ENCODE data around the gene DIS3L2. TPM values are rescaled to one million over a fixed set of nuclear protein-coding genes. Genes with fewer than 3 reads are reported as not detected.

The DIS3L2 gene
- total RNA-seq, 4 donors from 2014 or later, result 10.3 to 63.9 (median 29.7) TPM

DNA sequence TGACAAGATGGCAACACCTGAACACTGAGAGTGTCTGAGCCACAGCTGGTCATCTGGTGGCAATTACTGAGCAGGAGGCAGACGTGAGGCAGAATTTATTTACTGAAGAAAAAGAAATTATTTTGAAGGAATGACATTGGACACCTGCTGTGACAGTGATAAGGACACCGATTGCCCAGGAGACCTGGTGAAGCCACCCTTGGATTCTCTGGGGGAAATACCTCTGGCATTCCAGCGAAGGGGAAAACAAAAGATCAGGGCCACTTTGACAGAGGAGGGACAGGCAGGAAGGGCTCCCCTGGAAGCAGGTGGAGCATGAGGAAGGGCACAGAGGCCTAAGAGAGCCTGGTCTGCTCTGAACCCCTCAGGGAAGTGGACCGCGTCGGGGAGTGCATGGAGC is 331.7 kb downstream of the DIS3L2 start:
- intact Hi-C loops (cut with DNase I; ENCODE audit: low total_unique reads), result no loop called here
- no peak for TF ChIP-seq POLR2A (IDR thresholded peaks at IDR 0.05)
- TF ChIP-seq, protein P1, sequence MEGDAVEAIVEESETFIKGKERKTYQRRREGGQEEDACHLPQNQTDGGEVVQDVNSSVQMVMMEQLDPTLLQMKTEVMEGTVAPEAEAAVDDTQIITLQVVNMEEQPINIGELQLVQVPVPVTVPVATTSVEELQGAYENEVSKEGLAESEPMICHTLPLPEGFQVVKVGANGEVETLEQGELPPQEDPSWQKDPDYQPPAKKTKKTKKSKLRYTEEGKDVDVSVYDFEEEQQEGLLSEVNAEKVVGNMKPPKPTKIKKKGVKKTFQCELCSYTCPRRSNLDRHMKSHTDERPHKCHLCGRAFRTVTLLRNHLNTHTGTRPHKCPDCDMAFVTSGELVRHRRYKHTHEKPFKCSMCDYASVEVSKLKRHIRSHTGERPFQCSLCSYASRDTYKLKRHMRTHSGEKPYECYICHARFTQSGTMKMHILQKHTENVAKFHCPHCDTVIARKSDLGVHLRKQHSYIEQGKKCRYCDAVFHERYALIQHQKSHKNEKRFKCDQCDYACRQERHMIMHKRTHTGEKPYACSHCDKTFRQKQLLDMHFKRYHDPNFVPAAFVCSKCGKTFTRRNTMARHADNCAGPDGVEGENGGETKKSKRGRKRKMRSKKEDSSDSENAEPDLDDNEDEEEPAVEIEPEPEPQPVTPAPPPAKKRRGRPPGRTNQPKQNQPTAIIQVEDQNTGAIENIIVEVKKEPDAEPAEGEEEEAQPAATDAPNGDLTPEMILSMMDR (IDR thresholded peaks at IDR 0.05), result no peak

DNA sequence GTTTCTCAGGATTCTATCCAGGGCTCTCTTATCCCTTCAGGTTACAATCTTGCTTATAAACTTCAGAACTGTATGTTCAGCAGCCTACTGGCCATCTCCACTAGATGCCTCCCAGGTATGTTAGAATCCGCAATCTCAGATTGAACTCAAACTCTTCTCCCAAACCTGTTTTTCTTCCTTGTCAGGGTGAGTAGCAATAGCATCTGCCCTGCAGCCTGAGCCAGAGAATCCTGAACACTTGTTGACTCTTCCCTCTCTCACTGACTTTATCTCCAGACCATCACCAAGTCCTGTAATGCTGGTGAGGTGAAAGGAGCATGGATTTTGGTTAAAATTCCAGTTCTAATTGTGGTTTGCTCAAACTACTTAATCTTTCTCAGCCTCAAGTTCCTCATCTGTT is 334.5 kb downstream of the DIS3L2 start:
- intact Hi-C loops (cut with DNase I; ENCODE audit: low total_unique reads), result no loop called here
- Histone ChIP-seq H3K4me1 (no peaks in the 10 kb centered on the region), H3K27ac (no peak overlapping the region), H3K27me3 (no peaks in the 10 kb centered on the region), H3K9me3 (no peaks in the 10 kb centered on the region), H3K4me3 (no peak overlapping the region), H3K36me3 (no peaks in the 10 kb centered on the region)
- TF ChIP-seq POLR2A (IDR thresholded peaks at IDR 0.05), result no peak
- TF ChIP-seq, protein P1 (IDR thresholded peaks at IDR 0.05), result no peak
- DNase-seq, result no peak

More for the DNA sequence above, 331.7 kb downstream of the DIS3L2 start:
- DNase-seq, result no peak
- H3K36me3 ChIP-seq, result no peaks in the 10 kb centered on the region
- H3K9me3 ChIP-seq, result no peaks in the 10 kb centered on the region
- no peaks in the 10 kb centered on the region for H3K27me3 ChIP-seq
- no peaks in the 10 kb centered on the region for H3K4me1 ChIP-seq
- no peak overlapping the region for H3K4me3 ChIP-seq
- no peak overlapping the region for H3K27ac ChIP-seq

DNA sequence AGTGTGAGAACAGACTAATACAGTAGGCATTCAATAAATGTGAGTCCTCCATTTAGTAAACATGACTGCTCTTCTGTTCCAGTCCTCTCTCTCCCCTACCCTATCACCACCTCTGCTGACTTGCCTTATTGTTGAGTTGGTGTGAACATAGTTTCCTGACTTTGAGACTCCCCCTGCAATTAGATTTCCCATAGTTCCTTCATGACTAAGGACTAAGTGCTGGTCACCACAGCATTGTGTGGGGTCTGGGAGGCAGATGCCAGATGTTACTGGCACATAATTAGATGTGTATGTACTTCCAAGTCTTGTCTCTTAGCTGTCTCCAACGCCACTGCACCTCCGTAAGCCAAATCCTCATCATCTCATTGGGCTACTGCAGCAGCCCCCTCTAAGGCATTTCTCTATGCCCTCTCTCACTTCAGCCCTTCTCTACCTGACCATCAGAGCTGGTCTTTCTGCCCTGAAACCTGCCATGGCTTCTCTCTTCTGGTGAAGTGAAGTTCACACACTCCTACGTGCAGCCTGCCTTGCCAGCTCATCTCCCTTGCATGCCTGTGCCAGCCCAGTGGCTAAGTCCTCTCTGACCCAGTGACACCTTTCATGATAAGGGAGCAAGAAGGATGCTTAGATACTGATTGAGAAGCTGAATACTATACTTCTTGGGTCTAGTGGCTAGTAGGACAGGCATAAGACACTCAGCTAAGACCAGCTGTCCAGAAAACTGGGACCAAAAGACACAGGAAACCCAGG is 335.4 kb downstream of the DIS3L2 start:
- Histone ChIP-seq H3K27ac (no peak overlapping the region), H3K4me1 (no peaks in the 10 kb centered on the region), H3K9me3 (no peaks in the 10 kb centered on the region), H3K4me3 (no peak overlapping the region), H3K36me3 (no peaks in the 10 kb centered on the region), H3K27me3 (no peaks in the 10 kb centered on the region)
- TF ChIP-seq, protein P1 (IDR thresholded peaks at IDR 0.05), result no peak
- no peak for TF ChIP-seq POLR2A (IDR thresholded peaks at IDR 0.05)
- DNase-seq, result no peak
- intact Hi-C loops (cut with DNase I; ENCODE audit: low total_unique reads), result no loop called here

DNA sequence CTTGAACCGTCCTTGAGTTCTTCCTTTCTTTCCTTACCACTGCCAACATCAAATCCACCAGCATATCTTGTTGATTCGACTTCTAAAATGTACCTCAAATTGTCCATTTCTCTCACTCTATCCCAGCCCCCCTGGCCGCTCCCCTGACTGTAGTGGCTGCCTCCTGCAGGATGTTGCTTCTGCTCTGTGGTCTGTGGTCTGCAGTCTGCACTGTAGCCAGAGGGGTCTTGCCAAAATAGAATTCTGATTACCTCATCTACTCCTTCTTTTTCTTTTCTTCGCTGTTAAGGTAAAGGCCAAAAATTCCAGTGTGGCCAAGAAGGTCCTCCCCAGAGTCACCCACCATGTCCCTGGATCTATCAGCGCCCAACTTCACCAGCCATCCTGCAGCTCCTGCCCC is 337.6 kb downstream of the DIS3L2 start:
- no peaks in the 10 kb centered on the region for H3K4me1 ChIP-seq
- no peak for TF ChIP-seq POLR2A (IDR thresholded peaks at IDR 0.05)
- TF ChIP-seq, protein P1 (IDR thresholded peaks at IDR 0.05), result no peak
- H3K4me3 ChIP-seq, result no peak overlapping the region
- intact Hi-C loops (cut with DNase I; ENCODE audit: low total_unique reads), result no loop called here
- DNase-seq, result no peak
- no peak overlapping the region for H3K27ac ChIP-seq
- no peaks in the 10 kb centered on the region for H3K27me3 ChIP-seq
- H3K36me3 ChIP-seq, result no peaks in the 10 kb centered on the region
- no peaks in the 10 kb centered on the region for H3K9me3 ChIP-seq

DNA sequence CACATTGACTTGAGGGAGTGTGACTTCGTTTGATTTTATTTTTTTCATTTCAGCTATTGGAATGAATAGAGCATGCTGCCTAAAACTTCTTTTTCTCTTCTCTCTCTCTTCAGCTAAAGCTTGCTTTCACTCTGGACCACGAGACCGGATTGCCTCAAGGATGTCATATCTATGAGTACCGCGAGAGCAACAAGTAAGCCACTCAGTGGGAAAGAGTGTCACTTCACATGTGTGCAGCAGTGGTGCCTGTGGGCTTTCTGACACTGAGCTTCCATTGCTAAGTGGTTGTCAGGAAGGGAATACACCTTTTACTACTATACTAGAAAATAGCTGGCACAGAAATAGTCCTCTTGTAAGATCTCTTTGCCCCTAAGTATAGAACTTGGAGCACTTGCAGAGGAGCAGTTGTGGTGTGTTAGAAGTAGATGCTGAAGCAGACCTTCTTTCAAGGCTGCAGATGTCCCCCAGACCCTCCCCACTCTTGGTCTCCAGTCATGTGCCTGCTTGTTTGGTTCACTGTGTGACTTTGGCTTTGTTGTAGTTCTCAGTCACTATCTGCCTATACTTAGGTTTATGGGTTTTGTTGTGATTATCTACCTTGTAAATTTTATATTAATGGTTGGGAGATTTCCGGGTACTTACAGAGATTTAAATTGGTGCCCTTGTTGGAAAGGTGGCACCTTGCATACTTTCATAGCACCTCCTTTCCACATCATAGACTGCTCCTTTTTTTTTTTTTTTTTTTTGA is 338.6 kb downstream of the DIS3L2 start:
- Histone ChIP-seq H3K27ac (no peak overlapping the region), H3K9me3 (no peaks in the 10 kb centered on the region), H3K27me3 (no peaks in the 10 kb centered on the region), H3K4me3 (no peak overlapping the region), H3K36me3 (no peaks in the 10 kb centered on the region), H3K4me1 (no peaks in the 10 kb centered on the region)
- no peak for DNase-seq
- intact Hi-C loops (cut with DNase I; ENCODE audit: low total_unique reads), result no loop called here
- no peak for TF ChIP-seq POLR2A (IDR thresholded peaks at IDR 0.05)
- TF ChIP-seq, protein P1 (IDR thresholded peaks at IDR 0.05), result no peak

Data from uterus (tissue), 4 donors.